ENCODE data around the gene SVOP. TPM values are rescaled to one million over a fixed set of nuclear protein-coding genes. Genes with fewer than 3 reads are reported as not detected.
A peak's percentile ranks its signal among the peaks of the same experiment; 100 is the strongest.
"Not testable (repeated sequence)": the region's sequence is repeated elsewhere in the genome, so short reads cannot be mapped to it uniquely, and the experiment has no call there.

Gene SVOP
- total RNA-seq, 1 donor from 2014 or later: not detected

GRCh38 chr12:108860443-108860842 is 160.4 kb downstream of the SVOP start:
- H3K9me3 ChIP-seq (ENCODE audit: insufficient read depth, low read depth, low read length): no peaks in the 10 kb centered on the region
- Mint-ChIP-seq H3K36me3 (ENCODE audit: low read depth, unreplicated experiment) (peaks cover 3% of the 10 kb centered on the region), H3K27me3 (ENCODE audit: low read depth, unreplicated experiment) (no peaks in the 10 kb centered on the region), H3K9me3 (ENCODE audit: unreplicated experiment) (peaks cover 8% of the 10 kb centered on the region), H3K4me3 (ENCODE audit: unreplicated experiment) (no peak overlapping the region), H3K4me1 (ENCODE audit: low read depth, unreplicated experiment) (peaks cover 19% of the 10 kb centered on the region), H3K27ac (ENCODE audit: unreplicated experiment) (no peak overlapping the region)
- no peaks in the 10 kb centered on the region for H3K27me3 ChIP-seq (ENCODE audit: insufficient read depth, low read length)
- peaks cover 21% of the 10 kb centered on the region for H3K4me1 ChIP-seq (ENCODE audit: insufficient read depth, low read length)
- H4K20me1 ChIP-seq (ENCODE audit: insufficient read depth, low read length): no peaks in the 10 kb centered on the region
- no peak overlapping the region for H3K4me3 ChIP-seq (ENCODE audit: insufficient read depth, low read depth, low read length)
- no peak for FAIRE-seq
- no peak overlapping the region for H2AFZ ChIP-seq (ENCODE audit: low read depth, low read length)
- TF ChIP-seq EZH2 (IDR thresholded peaks at IDR 0.05; ENCODE audit: insufficient read depth, low read length) (no peak), CTCF (IDR thresholded peaks at IDR 0.05; ENCODE audit: insufficient read depth, low read depth, low read length) (no peak)
- no peaks in the 10 kb centered on the region for H3K36me3 ChIP-seq (ENCODE audit: insufficient read depth, low read length)
- DNase-seq (ENCODE audit: low read depth): no peak
- H3K4me2 ChIP-seq (ENCODE audit: low read length): no peak overlapping the region
- no peak overlapping the region for H3K27ac ChIP-seq (ENCODE audit: low read depth, low read length)
- peaks cover 21% of the 10 kb centered on the region for H3K79me2 ChIP-seq (ENCODE audit: insufficient read depth, low read length)
- H3K9ac ChIP-seq (ENCODE audit: low read length): no peak overlapping the region

- H3K4me1 Mint-ChIP-seq (ENCODE audit: low read depth, unreplicated experiment): peaks cover 23% of the 10 kb centered on the region
- H3K4me3 Mint-ChIP-seq (ENCODE audit: unreplicated experiment): no peak overlapping the region
- peaks cover 3% of the 10 kb centered on the region for H3K36me3 Mint-ChIP-seq (ENCODE audit: low read depth, unreplicated experiment)
- no peak for TF ChIP-seq CTCF (IDR thresholded peaks at IDR 0.05; ENCODE audit: insufficient read depth, low read depth, low read length)
- TF ChIP-seq EZH2 (IDR thresholded peaks at IDR 0.05; ENCODE audit: insufficient read depth, low read length): no peak
- no peaks in the 10 kb centered on the region for H4K20me1 ChIP-seq (ENCODE audit: insufficient read depth, low read length)
- DNase-seq (ENCODE audit: low read depth) (no peak), FAIRE-seq (no peak)
- H3K9ac ChIP-seq (ENCODE audit: low read length): no peak overlapping the region
- no peak overlapping the region for H3K27ac ChIP-seq (ENCODE audit: low read depth, low read length)
- peaks cover 11% of the 10 kb centered on the region for H3K9me3 Mint-ChIP-seq (ENCODE audit: unreplicated experiment)
- no peak overlapping the region for H3K4me2 ChIP-seq (ENCODE audit: low read length)
- no peak overlapping the region for H3K4me3 ChIP-seq (ENCODE audit: insufficient read depth, low read depth, low read length)
- H2AFZ ChIP-seq (ENCODE audit: low read depth, low read length): no peak overlapping the region
- no peaks in the 10 kb centered on the region for H3K36me3 ChIP-seq (ENCODE audit: insufficient read depth, low read length)
- peaks cover 2% of the 10 kb centered on the region for H3K9me3 ChIP-seq (ENCODE audit: insufficient read depth, low read depth, low read length)
- peaks cover 25% of the 10 kb centered on the region for H3K4me1 ChIP-seq (ENCODE audit: insufficient read depth, low read length)
- no peaks in the 10 kb centered on the region for H3K27me3 Mint-ChIP-seq (ENCODE audit: low read depth, unreplicated experiment)
- peaks cover 26% of the 10 kb centered on the region for H3K79me2 ChIP-seq (ENCODE audit: insufficient read depth, low read length)
- no peaks in the 10 kb centered on the region for H3K27me3 ChIP-seq (ENCODE audit: insufficient read depth, low read length)
- no peak overlapping the region for H3K27ac Mint-ChIP-seq (ENCODE audit: unreplicated experiment)
Measured at GRCh38 chr12:108859923-108860291, 161.0 kb downstream of the SVOP start.

GRCh38 chr12:108859141-108859922 is 161.5 kb downstream of the SVOP start:
- Histone ChIP-seq H3K4me2 (ENCODE audit: low read length) (peak overlapping the region; percentile 78), H2AFZ (ENCODE audit: low read depth, low read length) (peak overlapping the region; percentile 67), H3K79me2 (ENCODE audit: insufficient read depth, low read length) (peaks cover 32% of the 10 kb centered on the region), H3K4me1 (ENCODE audit: insufficient read depth, low read length) (peaks cover 30% of the 10 kb centered on the region)
- not testable (repeated sequence) for FAIRE-seq; H3K27ac ChIP-seq (ENCODE audit: low read depth, low read length); H3K36me3 Mint-ChIP-seq (ENCODE audit: low read depth, unreplicated experiment); H4K20me1 ChIP-seq (ENCODE audit: insufficient read depth, low read length); H3K27me3 ChIP-seq (ENCODE audit: insufficient read depth, low read length); H3K9me3 ChIP-seq (ENCODE audit: insufficient read depth, low read depth, low read length); H3K36me3 ChIP-seq (ENCODE audit: insufficient read depth, low read length); H3K4me3 ChIP-seq (ENCODE audit: insufficient read depth, low read depth, low read length); H3K27me3 Mint-ChIP-seq (ENCODE audit: low read depth, unreplicated experiment); DNase-seq (ENCODE audit: low read depth); H3K9ac ChIP-seq (ENCODE audit: low read length)
- Mint-ChIP-seq H3K9me3 (ENCODE audit: unreplicated experiment) (peaks cover 11% of the 10 kb centered on the region), H3K4me1 (ENCODE audit: low read depth, unreplicated experiment) (peaks cover 28% of the 10 kb centered on the region), H3K27ac (ENCODE audit: unreplicated experiment) (peak overlapping the region; percentile 78), H3K4me3 (ENCODE audit: unreplicated experiment) (peak overlapping the region; percentile 82)

Measured in astrocyte (in vitro differentiated cells and primary cell).